T-helper 22 cell (primary cell): ENCODE results near the gene PRRT3.
"Not testable (repeated sequence)": the region's sequence is repeated elsewhere in the genome, so short reads cannot be mapped to it uniquely, and the experiment has no call there.

Experiments used
- DNase-seq: peaks from one replicate; pipeline ENCODE4 v3.0.0-alpha.2; 2020; ENCODE audit warnings: low read depth

The PRRT3 gene

DNA sequence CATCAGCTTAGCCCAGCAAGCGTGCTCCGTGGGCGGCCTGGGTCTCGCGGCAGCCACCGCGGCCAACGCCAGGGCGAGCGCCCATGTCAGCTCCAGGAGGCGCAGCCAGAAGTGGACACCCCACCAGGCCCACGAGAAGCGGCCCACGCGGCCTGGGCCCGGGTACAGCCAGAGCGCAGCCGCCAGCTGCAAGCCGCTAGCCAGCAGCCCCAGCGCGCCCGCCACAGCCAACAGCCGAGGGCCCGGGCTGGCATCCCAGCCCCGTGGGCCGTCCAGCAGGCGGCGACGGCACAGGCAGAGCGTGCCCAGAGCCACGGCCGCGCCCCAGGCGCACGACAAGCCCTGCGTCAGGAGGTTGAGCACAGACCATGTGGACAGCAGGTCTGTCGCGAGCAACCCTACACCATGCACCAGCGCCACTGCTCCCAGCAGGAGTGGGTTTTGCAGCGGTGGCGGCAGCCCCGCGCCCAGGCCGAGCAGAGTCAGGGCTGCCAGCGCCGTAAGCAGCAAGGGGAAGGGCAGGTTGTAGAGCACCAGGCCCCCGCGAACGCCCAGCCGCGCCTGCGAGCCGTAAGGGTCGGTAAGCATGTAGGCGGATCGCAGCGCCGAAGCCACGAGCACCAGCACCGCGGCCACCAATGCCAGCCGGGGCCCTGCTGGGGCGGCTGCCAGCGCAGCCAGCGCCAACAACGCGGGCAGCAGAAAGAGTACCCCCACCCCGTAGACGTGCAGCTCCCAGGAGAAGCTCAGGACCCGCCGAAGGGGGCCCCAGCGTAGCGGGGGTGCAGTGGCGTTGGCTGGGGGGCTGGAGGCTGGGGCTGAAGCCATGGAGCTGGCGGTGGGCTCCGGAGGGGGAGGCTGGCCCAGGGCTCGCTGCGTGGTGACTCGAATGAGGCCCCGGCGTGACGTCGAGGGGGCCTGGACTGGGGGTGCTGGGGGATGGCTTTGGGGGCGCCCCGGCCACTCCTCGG is 4.9 kb downstream of the PRRT3 start:
- DNase-seq, result no peak

DNA sequence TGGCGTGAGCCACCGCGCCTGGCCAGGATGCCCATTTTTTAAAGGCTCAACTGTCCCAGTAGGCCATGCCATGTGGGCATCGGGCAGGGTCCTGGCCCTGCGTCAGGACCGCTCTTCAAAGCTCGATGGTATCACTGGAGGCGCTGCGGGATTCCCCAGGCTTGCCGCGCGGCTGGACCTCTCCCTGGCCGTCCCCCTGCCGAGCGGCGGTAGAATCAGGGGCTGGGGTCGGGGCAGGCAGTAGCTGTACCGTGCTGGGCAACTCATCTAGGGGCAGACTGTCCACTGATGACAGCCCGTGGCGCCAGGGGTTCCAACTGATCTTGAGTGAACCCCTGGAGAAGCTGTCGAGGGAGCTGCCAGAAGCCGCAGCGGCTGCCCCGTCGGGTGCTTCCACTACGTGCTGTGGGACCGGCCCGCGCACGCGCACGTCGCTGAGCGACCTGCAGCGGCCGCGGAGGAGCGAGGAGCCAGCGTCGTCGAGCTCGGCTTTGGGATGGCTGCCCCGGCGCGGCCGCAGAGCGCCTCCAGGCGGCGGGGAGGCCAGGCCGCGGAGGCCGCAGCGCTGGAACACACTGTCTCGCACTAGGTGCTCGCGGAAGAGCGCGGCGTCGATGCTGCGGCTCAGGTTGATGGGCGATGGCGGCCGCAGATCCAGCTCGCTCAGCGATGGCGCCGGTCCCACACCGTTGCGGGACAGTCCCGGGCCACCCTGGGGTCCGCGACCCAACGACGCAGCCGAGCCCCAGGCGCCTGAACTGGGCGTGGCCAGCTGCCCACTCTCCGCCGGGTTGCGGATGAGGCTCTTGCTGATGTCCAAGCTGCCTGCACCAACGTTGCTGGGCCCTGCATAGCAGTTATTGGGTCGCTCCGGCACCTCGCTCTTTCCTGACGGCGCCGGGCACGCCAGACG is 5.8 kb downstream of the PRRT3 start:
- peak; percentile 67 for DNase-seq

DNA sequence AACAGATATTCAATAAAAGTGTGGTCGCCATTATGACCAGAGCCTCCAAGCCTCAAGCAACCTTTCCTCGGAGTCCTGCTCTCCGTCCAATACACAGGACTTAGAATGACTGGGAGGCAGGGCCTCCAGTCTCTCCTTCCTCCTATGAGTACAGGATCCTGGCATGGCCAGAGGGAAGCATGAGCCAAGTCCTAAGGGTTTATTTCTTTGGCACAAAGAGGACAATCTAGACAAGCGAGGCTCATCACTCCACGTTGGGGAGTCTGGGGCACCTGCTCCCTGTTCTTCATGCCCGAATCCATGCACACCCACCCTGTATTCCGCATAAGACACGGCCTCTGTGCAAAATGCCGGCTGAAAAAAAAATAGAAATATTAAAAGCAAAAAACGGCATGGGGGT is 6.8 kb downstream of the PRRT3 start:
- no peak for DNase-seq

DNA sequence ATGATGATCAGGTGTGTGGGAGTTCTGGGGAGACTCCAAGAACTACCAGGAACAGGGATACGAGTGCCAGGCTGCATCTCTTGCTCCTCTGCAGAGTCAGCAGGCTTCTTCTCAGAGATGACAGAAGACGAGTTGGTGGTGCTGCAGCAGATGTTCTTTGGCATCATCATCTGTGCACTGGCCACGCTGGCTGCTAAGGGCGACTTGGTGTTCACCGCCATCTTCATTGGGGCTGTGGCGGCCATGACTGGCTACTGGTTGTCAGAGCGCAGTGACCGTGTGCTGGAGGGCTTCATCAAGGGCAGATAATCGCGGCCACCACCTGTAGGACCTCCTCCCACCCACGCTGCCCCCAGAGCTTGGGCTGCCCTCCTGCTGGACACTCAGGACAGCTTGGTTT is 7.9 kb downstream of the PRRT3 start:
- DNase-seq, result no peak

DNA sequence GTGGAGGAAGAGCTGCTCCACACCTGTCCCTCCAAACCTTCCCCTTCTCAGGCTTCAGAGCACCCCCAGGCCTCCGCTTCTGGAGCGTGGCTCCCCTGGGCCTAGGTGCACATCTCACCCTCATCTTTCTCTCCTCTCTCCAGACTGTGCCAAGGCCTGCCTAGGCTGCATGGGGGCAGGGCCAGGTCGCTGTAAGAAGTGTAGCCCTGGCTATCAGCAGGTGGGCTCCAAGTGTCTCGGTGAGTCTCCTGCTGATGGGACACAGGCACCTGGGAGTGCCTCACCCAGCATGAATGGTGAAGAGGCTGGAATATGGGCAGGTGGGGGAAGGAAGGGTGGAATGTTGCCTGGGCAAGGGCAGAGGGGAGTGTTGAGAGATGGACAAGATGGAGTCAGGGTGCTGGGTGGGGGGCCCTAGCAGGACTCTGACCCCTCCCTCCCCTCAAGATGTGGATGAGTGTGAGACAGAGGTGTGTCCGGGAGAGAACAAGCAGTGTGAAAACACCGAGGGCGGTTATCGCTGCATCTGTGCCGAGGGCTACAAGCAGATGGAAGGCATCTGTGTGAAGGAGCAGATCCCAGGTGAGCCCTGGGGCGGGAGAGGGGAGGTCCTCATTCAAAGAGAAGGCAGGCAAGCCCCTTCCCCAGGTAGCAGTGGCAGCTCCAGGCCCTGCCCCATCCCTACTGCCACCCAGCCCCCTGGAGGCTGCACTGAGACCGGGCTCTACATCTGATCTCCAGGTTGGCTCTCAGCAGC is 9.1 kb downstream of the PRRT3 start:
- no peak for DNase-seq

DNA sequence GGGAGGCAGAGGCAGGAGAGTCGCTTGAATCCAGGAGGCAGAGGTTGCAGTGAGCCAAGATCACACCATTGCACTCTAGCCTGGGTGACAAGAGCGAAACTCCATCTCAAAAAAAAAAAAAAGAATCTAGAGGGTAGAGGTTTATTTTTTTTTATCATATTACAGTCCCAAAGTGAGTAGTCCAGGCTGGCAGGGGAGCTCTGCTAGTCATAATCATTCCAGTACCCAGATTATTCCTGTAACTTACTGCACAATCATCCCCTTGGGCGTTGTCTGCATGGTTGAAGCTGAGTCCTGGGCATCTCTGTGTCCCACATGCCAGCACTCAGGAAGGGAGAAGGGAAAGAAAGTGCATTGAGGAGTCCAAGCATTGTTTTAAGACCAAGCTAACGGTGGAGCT is 10.0 kb downstream of the PRRT3 start:
- no peak for DNase-seq

DNA sequence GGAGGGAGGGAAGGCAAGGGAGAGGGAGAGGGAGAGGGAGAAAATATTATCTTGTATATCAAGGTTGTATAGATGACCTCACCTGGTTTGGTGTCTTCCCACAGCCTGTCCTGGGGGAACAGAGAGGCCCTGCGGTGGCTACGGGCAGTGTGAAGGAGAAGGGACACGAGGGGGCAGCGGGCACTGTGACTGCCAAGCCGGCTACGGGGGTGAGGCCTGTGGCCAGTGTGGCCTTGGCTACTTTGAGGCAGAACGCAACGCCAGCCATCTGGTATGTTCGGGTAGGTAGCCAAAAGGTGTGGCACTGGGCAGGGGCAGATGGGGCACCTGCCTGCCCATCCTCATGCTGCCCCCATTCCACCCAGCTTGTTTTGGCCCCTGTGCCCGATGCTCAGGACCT is 11.5 kb downstream of the PRRT3 start:
- DNase-seq, result no peak

DNA sequence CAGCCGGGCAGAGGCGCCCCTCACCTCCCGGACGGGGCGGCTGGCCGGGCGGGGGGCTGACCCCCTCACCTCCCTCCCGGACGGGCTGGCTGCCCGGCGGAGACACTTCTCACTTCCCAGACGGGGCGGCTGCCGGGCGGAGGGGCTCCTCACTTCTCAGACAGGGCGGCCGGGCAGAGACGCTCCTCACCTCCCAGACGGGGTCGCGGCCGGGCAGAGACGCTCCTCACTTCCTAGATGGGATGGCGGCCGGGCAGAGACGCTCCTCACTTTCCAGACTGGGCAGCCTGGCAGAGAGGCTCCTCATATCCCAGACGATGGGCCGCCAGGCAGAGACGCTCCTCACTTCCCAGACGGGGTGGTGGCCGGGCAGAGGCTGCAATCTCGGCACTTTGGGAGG is 12.3 kb downstream of the PRRT3 start:
- DNase-seq, result not testable (repeated sequence)

DNA sequence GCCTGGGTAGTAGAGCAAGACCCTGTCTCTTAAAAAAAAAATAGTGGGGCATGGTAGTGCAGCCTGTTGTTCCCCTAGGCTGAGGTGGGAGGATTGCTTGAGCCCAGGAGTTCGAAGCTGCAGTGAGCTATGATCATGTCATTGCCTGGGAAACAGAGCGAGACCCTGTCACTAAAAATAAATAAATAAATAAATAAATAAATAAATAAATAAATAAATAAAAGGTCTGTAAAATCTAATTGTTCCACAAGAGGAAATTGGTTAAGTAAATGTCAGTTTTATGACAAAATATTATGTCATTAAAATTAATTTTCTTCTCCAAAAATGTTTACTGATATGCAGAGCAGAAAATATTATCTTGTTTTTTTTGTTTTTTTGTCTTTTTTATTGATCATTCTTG is 13.2 kb downstream of the PRRT3 start:
- no peak for DNase-seq

DNA sequence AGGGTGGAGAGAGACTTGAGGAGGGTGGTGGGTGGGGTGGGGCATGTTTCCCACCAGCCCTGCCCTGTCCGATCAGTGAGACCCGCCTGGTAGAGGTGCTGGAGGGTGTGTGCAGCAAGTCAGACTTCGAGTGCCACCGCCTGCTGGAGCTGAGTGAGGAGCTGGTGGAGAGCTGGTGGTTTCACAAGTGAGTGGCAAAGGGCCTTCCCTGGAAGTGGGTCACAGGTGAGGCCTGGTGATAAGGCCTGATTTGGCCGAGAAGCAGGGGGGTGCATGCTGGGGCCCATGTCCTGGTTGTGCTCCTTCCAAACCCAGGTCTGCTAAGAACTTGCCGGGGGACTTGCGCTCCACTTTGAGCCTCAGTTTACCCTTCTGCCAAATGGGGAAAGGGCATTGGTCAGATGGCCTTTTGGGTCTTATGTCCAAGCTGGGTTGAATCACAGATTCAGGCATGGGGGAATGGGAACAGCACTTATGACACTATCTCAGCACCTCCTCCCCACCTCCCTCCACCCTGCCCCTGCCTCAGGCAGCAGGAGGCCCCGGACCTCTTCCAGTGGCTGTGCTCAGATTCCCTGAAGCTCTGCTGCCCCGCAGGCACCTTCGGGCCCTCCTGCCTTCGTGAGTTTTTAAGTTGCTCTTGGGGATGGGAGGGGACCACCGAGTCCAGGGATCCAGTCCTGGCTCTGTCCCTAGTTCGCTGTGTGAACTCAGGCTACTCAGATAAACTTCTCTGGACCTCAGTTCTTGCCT is 14.5 kb downstream of the PRRT3 start:
- no peak for DNase-seq

DNA sequence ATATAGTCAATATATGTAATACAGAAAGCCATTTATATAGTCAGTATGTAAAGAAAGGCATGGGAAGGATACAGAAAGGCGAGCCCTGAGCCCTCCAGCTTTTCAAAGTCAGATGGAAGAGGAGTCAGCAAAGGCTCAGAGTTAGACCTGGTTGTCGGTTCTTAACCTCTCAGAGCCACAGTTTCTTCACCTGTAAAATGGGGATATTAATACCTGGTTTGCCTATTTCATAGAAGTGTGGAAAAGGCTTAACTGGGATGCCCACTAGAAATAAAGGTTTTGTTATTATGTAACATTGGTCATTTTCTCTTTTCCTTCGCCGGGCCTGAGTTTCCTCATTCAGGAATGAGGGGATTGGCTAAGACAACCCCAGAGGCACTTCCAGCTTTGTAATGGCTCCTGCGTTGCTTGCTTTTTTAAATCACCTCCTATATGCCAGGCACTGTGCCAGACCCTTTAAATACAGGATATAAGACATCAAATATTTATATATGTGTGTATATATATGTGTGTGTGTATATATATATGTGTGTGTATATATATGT is 16.2 kb downstream of the PRRT3 start:
- no peak for DNase-seq

DNA sequence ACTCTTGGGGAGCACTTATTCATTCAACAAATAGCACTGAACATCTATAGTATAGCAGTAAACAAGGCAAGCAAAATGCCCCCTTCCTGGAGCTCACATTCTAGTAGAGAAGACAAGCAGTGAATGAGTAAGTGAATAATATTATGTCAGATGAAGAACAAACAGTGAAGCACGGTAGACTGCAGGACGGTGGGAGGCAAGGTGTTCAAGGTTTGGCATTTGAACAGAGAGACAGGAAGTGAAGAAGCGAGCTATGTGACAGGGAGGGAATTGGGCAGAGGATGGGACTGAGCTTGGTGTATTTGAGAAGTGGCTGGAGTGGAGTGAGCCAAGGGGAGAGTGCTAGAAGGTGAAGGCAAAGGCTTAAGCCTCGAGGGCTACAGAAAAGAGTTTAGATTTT is 17.2 kb downstream of the PRRT3 start:
- no peak for DNase-seq

DNA sequence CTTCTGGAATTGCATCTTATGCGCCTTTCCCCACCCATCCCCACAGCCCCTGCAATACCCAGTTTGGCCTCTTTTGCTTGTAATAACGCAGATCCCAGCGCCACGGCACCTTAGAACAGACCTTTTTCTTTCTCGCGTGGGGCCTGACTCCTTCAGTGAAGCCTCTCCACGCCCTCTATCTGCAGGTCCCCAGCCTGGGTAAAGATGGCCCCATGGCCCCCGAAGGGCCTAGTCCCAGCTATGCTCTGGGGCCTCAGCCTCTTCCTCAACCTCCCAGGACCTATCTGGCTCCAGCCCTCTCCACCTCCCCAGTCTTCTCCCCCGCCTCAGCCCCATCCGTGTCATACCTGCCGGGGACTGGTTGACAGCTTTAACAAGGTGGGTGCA is 18.0 kb downstream of the PRRT3 start:
- no peak for DNase-seq

DNA sequence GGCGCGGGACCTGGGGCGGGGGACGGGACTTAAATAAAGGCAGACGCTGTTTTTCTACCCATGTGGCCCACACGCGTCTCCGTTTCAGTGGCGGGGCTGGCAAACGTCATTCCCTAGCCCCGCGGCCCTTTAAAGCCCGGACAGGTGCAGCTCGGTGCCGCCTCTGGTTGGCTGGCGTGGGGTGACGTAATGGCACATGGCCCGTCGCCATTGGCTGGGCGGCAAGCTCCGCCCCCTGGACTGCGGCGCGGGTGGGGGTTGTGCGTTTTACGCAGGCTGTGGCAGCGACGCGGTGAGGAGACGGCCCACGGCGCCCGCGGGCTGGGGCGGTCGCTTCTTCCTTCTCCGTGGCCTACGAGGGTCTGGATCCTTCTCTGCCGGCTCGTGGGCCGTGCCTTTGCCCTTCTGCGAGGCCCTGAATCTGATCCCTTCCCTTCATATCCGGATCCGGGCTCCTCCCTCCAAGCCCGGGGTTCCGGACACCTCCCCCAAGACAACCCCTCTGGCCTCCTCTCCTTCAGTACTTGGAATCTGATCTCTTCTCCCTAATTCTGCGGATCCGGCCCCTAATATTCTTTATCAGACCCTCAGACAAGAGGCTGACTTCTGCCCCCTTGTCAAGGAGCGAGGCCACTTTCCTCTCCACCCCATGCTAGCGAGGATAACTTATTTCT is 18.5 kb downstream of the PRRT3 start, which contains the start of gene CRELD1:
CRELD1 (plus strand) TSS at position 274 of the 674 bp plus-strand sequence. CDS start 605 bp downstream, outside the sequence.
- peak; percentile 94 for DNase-seq

DNA sequence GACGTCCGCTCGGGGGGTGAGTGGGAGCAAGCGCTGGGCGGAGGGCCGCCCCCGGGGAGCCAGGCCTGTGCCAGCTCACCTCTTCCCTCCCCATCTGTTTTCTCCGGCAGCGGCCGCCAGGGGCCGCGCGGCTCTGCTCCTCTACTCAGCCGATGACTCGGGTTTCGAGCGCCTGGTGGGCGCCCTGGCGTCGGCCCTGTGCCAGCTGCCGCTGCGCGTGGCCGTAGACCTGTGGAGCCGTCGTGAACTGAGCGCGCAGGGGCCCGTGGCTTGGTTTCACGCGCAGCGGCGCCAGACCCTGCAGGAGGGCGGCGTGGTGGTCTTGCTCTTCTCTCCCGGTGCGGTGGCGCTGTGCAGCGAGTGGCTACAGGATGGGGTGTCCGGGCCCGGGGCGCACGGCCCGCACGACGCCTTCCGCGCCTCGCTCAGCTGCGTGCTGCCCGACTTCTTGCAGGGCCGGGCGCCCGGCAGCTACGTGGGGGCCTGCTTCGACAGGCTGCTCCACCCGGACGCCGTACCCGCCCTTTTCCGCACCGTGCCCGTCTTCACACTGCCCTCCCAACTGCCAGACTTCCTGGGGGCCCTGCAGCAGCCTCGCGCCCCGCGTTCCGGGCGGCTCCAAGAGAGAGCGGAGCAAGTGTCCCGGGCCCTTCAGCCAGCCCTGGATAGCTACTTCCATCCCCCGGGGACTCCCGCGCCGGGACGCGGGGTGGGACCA is 19.2 kb downstream of the PRRT3 start:
- DNase-seq, result peak; percentile 76

DNA sequence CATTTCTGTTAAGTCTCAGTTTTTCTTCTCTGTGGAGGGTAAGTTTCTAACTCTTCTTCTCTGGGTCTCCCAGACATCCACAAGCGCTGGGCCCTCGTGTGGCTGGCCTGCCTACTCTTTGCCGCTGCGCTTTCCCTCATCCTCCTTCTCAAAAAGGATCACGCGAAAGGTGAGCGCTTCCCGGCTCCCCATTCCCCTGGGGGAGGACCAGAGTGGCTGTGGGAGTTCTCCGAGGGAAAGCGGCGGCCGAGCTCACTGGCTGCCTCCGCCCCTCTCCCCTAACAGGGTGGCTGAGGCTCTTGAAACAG is 19.7 kb downstream of the PRRT3 start:
- DNase-seq, result no peak

DNA sequence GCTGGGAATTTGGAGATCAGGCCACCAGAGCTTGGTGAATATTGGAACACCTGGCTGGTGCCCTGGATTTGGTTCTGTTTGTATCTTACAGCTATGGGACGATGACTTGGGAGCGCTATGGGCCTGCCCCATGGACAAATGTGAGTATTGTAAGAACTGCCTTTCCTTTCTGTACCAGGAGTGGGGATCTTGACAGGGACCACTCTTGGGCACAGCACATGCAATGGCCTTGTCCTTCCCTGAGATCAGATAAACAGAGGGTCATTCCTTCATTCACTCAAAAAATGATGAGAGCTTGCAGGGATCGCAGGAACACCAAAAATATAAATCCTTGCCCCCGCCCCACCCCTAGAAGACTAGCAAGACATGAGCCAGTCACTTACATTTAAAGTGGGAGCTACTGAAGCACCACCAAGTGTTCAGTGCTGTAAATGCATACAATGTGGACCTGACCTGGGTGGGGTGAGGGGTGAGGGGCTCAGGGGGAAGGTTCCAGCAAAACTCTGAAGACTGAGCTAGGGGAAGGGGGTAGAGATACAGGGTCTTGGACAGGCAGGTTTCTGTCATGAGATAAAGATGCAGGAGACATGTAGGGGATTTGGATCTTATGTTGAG is 21.3 kb downstream of the PRRT3 start:
- no peak for DNase-seq

DNA sequence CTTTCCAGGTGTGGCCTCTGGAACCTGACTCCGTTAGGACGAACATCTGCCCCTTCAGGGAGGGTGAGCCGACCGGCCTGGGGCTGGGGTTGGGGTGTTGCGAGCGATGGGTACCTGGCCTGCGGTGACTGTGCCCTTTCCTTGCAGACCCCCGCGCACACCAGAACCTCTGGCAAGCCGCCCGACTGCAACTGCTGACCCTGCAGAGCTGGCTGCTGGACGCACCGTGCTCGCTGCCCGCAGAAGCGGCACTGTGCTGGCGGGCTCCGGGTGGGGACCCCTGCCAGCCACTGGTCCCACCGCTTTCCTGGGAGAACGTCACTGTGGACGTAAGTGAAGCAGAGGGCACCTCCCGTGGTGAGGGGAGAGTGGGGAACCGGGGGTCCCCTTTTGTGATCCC is 24.1 kb downstream of the PRRT3 start:
- no peak for DNase-seq

DNA sequence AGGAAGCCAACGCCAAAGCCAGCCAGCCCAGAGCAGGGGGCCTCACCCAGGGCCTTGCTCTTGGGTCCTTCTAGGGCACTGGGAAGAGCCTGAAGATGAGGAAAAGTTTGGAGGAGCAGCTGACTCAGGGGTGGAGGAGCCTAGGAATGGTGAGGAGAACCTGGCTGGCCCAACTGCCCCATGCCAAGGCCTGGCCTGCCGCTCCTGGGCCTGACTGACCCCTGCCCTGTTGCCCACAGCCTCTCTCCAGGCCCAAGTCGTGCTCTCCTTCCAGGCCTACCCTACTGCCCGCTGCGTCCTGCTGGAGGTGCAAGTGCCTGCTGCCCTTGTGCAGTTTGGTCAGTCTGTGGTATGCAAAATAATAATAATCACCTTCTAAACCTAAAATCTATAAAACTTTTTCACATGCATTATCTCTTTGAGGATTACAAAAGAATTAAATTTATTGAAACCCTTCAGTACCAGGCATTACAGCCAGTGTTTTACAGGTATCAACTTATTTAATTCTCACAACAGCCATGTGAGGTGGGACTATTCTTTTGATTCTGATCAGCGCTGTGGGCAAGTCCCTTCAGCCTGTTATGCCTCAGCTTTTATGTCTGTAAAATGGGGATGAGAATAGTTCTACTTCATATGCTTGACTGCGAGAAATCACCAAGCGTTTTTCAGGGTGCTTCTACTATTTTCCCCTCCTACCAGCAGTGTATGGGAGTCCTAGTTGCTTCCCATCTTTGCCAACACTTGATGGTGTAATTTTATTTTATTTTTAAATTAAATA is 33.8 kb downstream of the PRRT3 start:
- no peak for DNase-seq
